Limb (tissue), 2 donors: Measurements from ENCODE around the gene PLVAP.

Experiments used
- DNase-seq, 2 donors: peaks; one replicate each; pipeline ENCODE4 v3.0.0-alpha.2; 2016; ENCODE audit errors: extremely low spot score in 2 of 2

The PLVAP gene

GRCh38 chr19:17359905-17360800 is 17.0 kb downstream of the PLVAP start:
- no peak for DNase-seq

GRCh38 chr19:17358395-17358794 is 18.7 kb downstream of the PLVAP start:
- DNase-seq, result no peak

- DNase-seq, result no peak
These were observed 19.4 kb downstream of the PLVAP start for GRCh38 chr19:17357724-17358123.

- no peak for DNase-seq
These were observed 20.0 kb downstream of the PLVAP start for GRCh38 chr19:17357078-17357666.

- DNase-seq, result no peak
These were observed 23.8 kb downstream of the PLVAP start for GRCh38 chr19:17353386-17353785.

- DNase-seq, result no peak
These were observed 24.4 kb downstream of the PLVAP start for GRCh38 chr19:17352608-17353280.

- no peak for DNase-seq
These were observed 25.2 kb downstream of the PLVAP start for GRCh38 chr19:17351815-17352435.

- DNase-seq, result peak in 1 of 2 donors; percentile 61
These were observed 28.4 kb downstream of the PLVAP start for GRCh38 chr19:17348700-17349099.

- no peak for DNase-seq
These were observed 29.3 kb downstream of the PLVAP start for GRCh38 chr19:17347877-17348276.

- DNase-seq, result no peak
These were observed 29.8 kb downstream of the PLVAP start for GRCh38 chr19:17347361-17347760.

GRCh38 chr19:17346109-17346671 is 31.0 kb downstream of the PLVAP start:
- DNase-seq, result peak; percentile 59 to 86

- DNase-seq, result no peak
These were observed 35.3 kb downstream of the PLVAP start for GRCh38 chr19:17341845-17342244.

- no peak for DNase-seq
These were observed 35.8 kb downstream of the PLVAP start for GRCh38 chr19:17341386-17341785.

- DNase-seq, result no peak
These were observed 36.2 kb downstream of the PLVAP start for GRCh38 chr19:17340871-17341357.

- no peak for DNase-seq
These were observed 36.8 kb downstream of the PLVAP start for GRCh38 chr19:17340302-17340870.

- no peak for DNase-seq
These were observed 37.9 kb downstream of the PLVAP start for GRCh38 chr19:17339088-17339741.

GRCh38 chr19:17338433-17339078 is 38.6 kb downstream of the PLVAP start:
- no peak for DNase-seq

- no peak for DNase-seq
These were observed 39.3 kb downstream of the PLVAP start for GRCh38 chr19:17337675-17338432.
